HG02938 (cell line): ENCODE results near the gene CHIC1.
"Not testable (repeated sequence)": the region's sequence is repeated elsewhere in the genome, so short reads cannot be mapped to it uniquely, and the experiment has no call there.

Experiments
- ATAC-seq: cut with Tn5 transposase; IDR thresholded peaks from one replicate; pipeline ENCODE4 v1.9.1; 2021; ENCODE audit warnings: mild to moderate bottlenecking, moderate library complexity; ENCODE audit not compliant: unreplicated experiment

The CHIC1 gene

GRCh38 chrX:73562984-73563737, at the start of gene CHIC1:
Gene CHIC1, plus strand, starts transcription at chrX:73563197. Its CDS starts 88 bp downstream, at chrX:73563285.
- peak; percentile 54 for ATAC-seq

GRCh38 chrX:73522823-73523222, 40.2 kb upstream of the CHIC1 start:
- ATAC-seq: not testable (repeated sequence)

GRCh38 chrX:73524906-73525305, 38.1 kb upstream of the CHIC1 start:
- no peak for ATAC-seq

GRCh38 chrX:73525928-73526690, 36.9 kb upstream of the CHIC1 start:
- ATAC-seq: no peak

DNA sequence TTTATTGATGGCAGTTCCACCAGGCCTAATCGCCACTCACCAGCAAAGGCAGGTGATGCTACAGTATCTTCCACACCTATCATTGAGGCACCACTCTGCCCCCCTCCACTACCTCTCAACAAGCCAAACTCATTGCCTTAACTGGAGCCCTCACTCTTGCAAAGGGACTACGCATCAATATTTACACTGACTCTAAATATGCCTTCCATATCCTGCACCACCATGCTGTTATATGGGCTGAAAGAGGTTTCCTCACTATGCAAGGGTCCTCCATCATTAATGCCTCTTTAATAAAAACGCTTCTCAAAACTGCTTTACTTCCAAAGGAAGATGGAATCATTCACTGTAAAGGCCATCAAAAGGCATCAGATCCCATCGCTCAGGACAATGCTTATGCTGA, 31.3 kb upstream of the CHIC1 start:
- not testable (repeated sequence) for ATAC-seq

DNA sequence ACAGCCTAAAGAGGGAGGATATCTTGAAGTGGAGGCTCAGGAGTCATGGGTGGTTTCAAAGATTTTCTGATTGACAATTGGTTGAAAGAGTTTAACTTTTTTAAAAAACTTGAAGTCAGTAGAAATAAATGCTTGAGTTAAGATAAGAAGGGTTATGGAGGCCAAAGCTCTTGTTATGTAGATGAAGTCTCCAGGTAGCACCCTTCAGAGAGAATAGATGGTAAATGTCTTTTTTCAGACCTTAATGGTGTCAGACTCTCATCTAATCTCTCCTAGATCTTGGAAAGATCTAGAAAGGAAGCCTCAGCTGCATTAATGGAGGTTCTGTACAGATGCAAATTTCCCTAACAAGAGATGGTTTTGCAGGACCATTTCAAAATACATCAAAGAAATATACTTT, 6.8 kb upstream of the CHIC1 start:
- no peak for ATAC-seq

GRCh38 chrX:73561801-73562200, 1.2 kb upstream of the CHIC1 start:
- ATAC-seq: no peak

- ATAC-seq: peak; percentile 4
Measured at GRCh38 chrX:73562458-73562857, 539 bp upstream of the CHIC1 start.

GRCh38 chrX:73563738-73564068, 706 bp downstream of the CHIC1 start:
- peak; percentile 42 for ATAC-seq

GRCh38 chrX:73577361-73577760, 14.4 kb downstream of the CHIC1 start:
- ATAC-seq: no peak

DNA sequence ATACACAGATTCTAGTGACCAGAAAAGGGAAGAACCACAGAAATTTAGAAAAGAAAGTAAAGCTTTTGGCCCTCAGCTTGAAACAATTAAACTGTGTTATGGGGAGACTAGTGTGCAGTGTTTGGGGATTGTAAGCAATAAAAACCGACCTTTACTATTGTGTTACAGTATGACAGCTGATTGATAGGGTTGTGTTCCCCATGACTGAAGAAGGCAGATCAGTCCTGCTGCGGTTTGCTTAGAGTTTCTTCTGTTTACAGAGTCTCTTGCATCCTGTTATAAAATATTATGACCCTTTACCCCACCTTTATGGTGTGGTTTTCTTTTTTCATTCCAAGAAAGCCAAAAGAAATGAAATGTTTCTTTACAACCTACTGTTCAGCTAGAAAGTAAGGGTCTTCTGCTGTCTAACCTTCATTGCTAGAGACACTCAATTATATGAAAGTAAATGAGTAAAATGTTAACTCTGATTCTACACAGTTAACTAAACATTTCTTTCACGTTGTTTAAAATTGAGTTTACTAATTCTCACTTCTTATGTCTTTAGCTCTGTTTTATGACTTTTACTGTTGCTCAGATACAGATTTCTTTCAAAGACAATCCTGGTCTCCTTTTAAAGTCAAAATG, 18.1 kb downstream of the CHIC1 start:
- peak; percentile 77 for ATAC-seq

GRCh38 chrX:73597758-73598157, 34.8 kb downstream of the CHIC1 start:
- not testable (repeated sequence) for ATAC-seq

DNA sequence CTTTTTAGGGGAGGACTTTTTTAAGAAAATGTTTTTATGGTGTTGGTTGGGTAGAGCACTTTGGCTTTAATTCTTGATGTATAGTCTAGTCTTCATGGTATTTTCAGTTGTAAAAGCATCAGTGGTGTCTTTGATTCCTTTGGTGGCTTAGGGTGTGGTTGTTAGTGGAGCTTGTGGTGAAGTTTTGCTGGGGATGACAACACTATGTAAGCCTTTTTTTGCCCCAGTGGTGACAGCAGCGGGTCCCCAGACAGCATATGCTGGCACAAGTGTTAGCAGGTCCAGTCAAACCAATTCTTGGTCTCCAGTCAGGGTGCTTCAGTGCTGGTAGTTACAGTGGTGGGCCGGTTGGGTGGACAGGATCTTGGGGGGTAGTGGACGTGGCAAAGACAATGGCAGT, 52.0 kb downstream of the CHIC1 start:
- ATAC-seq: no peak

DNA sequence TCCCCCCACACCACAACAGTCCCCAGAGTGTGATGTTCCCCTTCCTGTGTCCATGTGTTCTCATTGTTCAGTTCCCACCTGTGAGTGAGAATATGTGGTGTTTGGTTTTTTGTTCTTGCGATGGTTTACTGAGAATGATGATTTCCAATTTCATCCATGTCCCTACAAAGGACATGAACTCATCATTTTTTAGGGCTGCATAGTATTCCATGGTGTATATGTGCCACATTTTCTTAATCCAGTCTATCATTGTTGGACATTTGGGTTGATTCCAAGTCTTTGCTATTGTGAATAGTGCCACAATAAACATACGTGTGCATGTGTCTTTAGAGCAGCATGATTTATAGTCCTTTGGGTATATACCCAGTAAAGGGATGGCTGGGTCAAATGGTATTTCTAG, 78.7 kb downstream of the CHIC1 start:
- not testable (repeated sequence) for ATAC-seq

GRCh38 chrX:73647212-73647611, 84.2 kb downstream of the CHIC1 start:
- no peak for ATAC-seq

GRCh38 chrX:73647632-73648322, 84.8 kb downstream of the CHIC1 start:
- ATAC-seq: no peak

- not testable (repeated sequence) for ATAC-seq
Measured at GRCh38 chrX:73661322-73661721, 98.3 kb downstream of the CHIC1 start.

DNA sequence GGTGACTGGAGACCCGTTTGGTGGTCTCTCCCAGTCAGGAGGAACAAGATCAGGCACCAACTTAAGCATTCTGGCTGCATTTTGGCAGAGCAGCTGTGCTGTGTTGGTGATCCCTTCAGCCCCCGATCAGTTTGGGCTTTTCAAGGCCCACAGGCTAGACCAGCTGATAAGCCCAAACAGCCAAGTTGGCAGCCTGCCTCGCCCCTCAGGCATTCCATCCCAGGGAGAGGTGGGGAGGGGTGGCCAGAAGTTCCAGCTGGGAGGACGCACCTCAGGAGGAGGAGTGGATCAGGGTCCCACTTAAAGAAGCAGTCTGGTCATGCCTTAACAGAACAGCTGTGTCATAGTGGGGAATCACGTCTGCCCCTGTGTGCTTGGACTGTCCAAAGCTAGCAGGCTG, 105.8 kb downstream of the CHIC1 start:
- ATAC-seq: no peak

DNA sequence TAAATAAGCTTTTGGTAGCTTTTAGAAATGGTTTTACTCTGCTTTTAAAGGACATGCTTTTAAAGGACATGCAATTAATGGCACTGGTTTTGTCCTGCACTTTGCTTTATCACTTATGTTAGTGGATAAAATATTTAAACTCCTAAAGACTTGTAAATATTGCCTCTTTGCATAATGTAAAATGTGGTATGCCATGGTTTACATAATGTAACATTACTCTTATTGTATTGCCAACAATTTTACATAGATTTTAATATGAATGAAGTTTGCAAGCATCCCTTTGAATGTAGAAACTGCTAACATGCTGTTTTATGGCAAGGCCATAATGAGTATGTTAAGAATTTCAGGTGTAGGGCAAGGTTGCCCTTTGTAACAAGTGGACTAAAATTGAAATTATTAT, 118.4 kb downstream of the CHIC1 start:
- ATAC-seq: no peak

DNA sequence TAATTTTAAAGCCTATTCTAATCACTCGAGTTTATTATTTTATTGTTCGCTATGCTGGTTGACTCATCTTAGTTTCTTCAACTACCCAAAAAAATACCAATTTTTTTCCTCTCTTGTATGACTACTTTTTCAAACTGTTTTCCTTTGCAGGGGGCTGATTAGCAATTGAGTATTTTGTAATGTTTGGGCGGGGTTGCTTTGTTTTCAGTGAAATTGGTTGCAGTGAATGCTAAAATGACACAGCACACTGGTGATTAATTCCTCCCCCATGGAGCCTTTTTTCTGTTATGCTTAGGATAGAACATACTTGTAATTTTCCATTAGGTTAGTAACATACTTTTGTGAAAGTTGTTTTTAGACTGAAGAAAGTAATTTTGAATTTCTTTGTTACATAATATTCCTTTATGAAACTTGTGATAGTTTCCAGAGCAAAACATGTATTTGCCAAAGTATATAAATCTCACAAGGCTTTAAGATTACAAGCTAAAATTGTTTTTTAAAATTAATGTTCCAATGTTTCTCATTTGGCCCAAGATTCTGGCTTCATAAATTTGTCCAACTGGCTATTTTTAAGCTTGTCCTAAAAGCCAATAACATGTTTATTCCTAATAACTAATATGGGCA, 120.4 kb downstream of the CHIC1 start:
- ATAC-seq: no peak

DNA sequence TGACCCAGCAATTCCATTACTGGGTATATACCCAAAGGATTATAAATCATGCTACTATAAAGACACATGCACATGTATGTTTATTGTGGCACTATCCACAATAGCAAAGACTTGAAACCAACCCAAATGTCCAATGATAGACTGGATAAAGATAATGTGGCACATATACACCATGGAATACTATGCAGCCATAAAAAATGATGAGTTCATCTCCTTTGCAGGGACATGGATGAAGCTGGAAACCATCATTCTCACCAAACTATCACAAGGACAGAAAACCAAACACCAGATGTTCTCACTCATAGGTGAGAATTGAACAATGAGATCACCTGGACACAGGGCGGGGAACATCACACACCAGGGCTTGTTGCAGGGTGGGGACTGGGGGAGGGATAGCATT, 144.0 kb downstream of the CHIC1 start:
- ATAC-seq: not testable (repeated sequence)
